ENCODE data around the gene TEX22.

Gene TEX22

DNA sequence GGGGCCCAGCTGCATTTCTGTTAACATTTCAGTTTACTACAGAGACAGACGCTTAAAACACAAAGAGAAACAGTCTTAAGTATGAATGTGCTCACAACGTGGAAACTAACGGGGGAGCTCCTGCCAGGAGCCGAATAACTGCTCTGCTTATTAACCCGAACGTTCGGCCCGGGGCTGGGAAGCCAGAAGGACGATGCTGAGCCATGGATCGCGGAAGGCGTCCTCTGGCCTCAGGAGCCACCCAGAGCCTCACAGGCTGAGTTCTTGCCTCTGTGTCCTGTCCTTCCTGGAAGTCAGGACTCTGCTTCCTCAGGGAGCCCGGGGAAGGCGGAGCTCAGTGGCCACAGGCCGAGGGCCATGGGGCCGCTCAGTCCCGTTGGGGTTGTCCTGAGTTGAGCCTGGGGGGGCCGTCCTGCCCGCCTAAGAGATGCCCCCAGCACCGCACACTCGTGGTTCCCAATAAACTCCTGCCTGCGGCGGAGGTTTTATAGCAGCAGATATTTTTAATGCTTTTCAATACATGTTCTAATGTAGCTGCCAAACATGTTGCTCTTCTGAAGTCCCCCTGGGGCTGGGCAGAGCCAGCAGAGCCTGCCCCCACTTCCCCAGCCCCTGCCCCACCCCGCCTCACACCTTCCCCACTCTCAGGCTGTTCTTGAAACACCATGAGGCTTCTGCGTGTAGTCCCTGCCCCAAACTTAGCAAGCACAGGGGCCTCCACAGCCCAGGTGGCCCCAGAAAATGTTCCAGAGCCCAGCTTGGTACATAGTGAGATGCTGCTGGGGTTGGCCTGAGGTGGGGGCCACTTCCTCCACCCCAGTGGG is 3.4 kb upstream of the TEX22 start:
- Histone ChIP-seq H3K9me3 (replicated peaks; ENCODE audit: insufficient read depth, low read length) (no peaks in the 10 kb centered on the region), H3K9me2 (replicated peaks; ENCODE audit: insufficient read depth, low read length) (no peaks in the 10 kb centered on the region), H3K36me3 (replicated peaks; ENCODE audit: insufficient read depth, low read length) (no peaks in the 10 kb centered on the region), H3K27me3 (replicated peaks; ENCODE audit: insufficient read depth, low read length) (no peaks in the 10 kb centered on the region), H3K9ac (ENCODE audit: low read length) (no peak overlapping the region), H3K4me1 (ENCODE audit: low read length) (no peaks in the 10 kb centered on the region), H3F3A (ENCODE audit: insufficient read depth, low read length) (no peaks in the 10 kb centered on the region), H3K4me3 (ENCODE audit: low read length) (no peak overlapping the region), H3K79me2 (ENCODE audit: low read length) (peaks cover 6% of the 10 kb centered on the region; the same call in 1 of the 2 replicates), H3K27ac (ENCODE audit: low read length) (no peak overlapping the region), H2AFZ (ENCODE audit: low read length) (no peak overlapping the region), H3K4me2 (ENCODE audit: low read depth, low read length) (no peak overlapping the region), H4K20me1 (ENCODE audit: insufficient read depth, low read length) (no peaks in the 10 kb centered on the region)
- TF ChIP-seq EZH2 (optimal IDR thresholded peaks at IDR 0.05; ENCODE audit: low read depth, low read length) (no peak), EZH2phosphoT487 (IDR thresholded peaks at IDR 0.05; ENCODE audit: low read length) (no peak)
- TF ChIP-seq, protein P1, sequence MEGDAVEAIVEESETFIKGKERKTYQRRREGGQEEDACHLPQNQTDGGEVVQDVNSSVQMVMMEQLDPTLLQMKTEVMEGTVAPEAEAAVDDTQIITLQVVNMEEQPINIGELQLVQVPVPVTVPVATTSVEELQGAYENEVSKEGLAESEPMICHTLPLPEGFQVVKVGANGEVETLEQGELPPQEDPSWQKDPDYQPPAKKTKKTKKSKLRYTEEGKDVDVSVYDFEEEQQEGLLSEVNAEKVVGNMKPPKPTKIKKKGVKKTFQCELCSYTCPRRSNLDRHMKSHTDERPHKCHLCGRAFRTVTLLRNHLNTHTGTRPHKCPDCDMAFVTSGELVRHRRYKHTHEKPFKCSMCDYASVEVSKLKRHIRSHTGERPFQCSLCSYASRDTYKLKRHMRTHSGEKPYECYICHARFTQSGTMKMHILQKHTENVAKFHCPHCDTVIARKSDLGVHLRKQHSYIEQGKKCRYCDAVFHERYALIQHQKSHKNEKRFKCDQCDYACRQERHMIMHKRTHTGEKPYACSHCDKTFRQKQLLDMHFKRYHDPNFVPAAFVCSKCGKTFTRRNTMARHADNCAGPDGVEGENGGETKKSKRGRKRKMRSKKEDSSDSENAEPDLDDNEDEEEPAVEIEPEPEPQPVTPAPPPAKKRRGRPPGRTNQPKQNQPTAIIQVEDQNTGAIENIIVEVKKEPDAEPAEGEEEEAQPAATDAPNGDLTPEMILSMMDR (IDR thresholded peaks at IDR 0.05; ENCODE audit: low read length), result no peak
- no peak for DNase-seq

DNA sequence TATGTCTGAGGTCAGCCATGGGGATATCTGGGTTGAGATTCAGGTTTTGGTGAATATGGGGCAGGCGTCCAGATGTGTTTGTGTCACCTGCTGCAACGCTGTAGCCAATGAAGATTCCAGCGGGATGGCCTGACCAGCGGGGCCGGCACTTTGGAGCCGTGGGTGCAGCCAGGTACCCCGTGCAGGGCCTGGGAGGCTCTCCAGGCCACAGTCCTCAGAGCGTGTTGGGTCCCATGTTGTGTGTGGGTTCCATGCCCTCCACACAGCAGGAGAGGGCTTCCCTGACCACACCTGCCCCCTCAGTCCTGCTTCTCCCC is 2.8 kb upstream of the TEX22 start:
- H3K4me2 ChIP-seq (ENCODE audit: low read depth, low read length), result no peak overlapping the region
- no peaks in the 10 kb centered on the region for H3K9me2 ChIP-seq (replicated peaks; ENCODE audit: insufficient read depth, low read length)
- H3K9ac ChIP-seq (ENCODE audit: low read length), result no peak overlapping the region
- no peaks in the 10 kb centered on the region for H3K36me3 ChIP-seq (replicated peaks; ENCODE audit: insufficient read depth, low read length)
- no peaks in the 10 kb centered on the region for H3K4me1 ChIP-seq (ENCODE audit: low read length)
- H3K79me2 ChIP-seq (ENCODE audit: low read length), result peaks cover 6% of the 10 kb centered on the region; the same call in 1 of the 2 replicates
- H3K9me3 ChIP-seq (replicated peaks; ENCODE audit: insufficient read depth, low read length), result no peaks in the 10 kb centered on the region
- no peaks in the 10 kb centered on the region for H4K20me1 ChIP-seq (ENCODE audit: insufficient read depth, low read length)
- H2AFZ ChIP-seq (ENCODE audit: low read length), result no peak overlapping the region
- H3K4me3 ChIP-seq (ENCODE audit: low read length), result no peak overlapping the region
- H3K27me3 ChIP-seq (replicated peaks; ENCODE audit: insufficient read depth, low read length), result no peaks in the 10 kb centered on the region
- no peaks in the 10 kb centered on the region for H3F3A ChIP-seq (ENCODE audit: insufficient read depth, low read length)
- no peak overlapping the region for H3K27ac ChIP-seq (ENCODE audit: low read length)
- DNase-seq, result no peak
- TF ChIP-seq EZH2phosphoT487 (IDR thresholded peaks at IDR 0.05; ENCODE audit: low read length) (no peak), EZH2 (optimal IDR thresholded peaks at IDR 0.05; ENCODE audit: low read depth, low read length) (no peak)
- TF ChIP-seq, protein P1 (IDR thresholded peaks at IDR 0.05; ENCODE audit: low read length), result no peak

DNA sequence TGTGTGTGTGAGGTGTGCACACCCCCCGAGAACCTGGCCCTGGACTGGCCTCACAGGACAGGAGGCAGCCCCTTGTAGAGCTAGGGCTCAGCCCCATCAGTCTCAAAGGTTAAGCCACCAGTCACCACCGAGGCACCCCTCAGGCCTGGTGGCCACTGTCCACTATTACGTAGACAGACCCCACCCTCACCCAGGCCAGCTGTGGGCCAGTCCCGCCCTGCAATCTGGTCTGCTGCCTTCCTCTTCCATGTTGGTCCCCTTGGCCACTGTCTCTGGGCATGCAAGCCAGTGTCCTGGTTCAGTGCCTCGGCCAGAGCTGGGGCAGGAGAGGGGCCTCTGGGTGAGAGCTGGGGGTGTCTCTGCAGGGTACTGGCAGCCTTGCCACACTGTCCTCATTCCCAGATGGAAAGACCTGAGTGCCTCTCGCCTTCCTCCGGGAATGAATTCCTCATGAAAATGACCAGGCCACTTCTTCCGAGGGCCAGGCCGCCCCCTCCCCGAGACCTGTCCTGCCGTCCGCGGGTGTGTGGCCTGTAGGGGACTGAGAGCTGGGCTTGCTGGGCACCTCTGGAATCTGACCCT is 897 bp upstream of the TEX22 start:
- no peak for DNase-seq
- Histone ChIP-seq H3K9ac (ENCODE audit: low read length) (no peak overlapping the region), H3K36me3 (replicated peaks; ENCODE audit: insufficient read depth, low read length) (no peaks in the 10 kb centered on the region), H3K27me3 (replicated peaks; ENCODE audit: insufficient read depth, low read length) (no peaks in the 10 kb centered on the region), H3K27ac (ENCODE audit: low read length) (no peak overlapping the region), H3K9me3 (replicated peaks; ENCODE audit: insufficient read depth, low read length) (no peaks in the 10 kb centered on the region), H3K9me2 (replicated peaks; ENCODE audit: insufficient read depth, low read length) (no peaks in the 10 kb centered on the region), H3K4me3 (ENCODE audit: low read length) (no peak overlapping the region), H3F3A (ENCODE audit: insufficient read depth, low read length) (no peaks in the 10 kb centered on the region), H2AFZ (ENCODE audit: low read length) (0 out of 2 replicates have a peak overlapping the region, but pooled peaks have one; percentile 17), H3K4me1 (ENCODE audit: low read length) (no peaks in the 10 kb centered on the region), H4K20me1 (ENCODE audit: insufficient read depth, low read length) (no peaks in the 10 kb centered on the region), H3K79me2 (ENCODE audit: low read length) (peaks cover 6% of the 10 kb centered on the region; the same call in 1 of the 2 replicates), H3K4me2 (ENCODE audit: low read depth, low read length) (peak overlapping the region; percentile 6; the same call in 1 of the 2 replicates)
- no peak for TF ChIP-seq EZH2 (optimal IDR thresholded peaks at IDR 0.05; ENCODE audit: low read depth, low read length)
- TF ChIP-seq, protein P1 (IDR thresholded peaks at IDR 0.05; ENCODE audit: low read length), result no peak
- TF ChIP-seq EZH2phosphoT487 (IDR thresholded peaks at IDR 0.05; ENCODE audit: low read length), result no peak

Data from MM.1S (cell line).